K562 (cell line): ENCODE results near the gene MBP. TPM values are rescaled to one million over a fixed set of nuclear protein-coding genes. Genes with fewer than 3 reads are reported as not detected.

Experiments used
- ATAC-seq: fragments of 200-7000 bp; cut with Tn5 transposase; 3 replicates; pipeline ENCODE4 v1.9.1; 2020; ENCODE audit warnings: moderate library complexity
- BruUV-seq: library from RNA; stranded (reverse); fragments of 400-500 nt; replicated peaks from 2 replicates; lab custom pipeline; 2021; lab: Mats Ljungman, UMichigan
- CTCF ChIA-PET: fragments of 300-600 bp; formaldehyde crosslinking; extraction: SDS; loops from one replicate; lab custom pipeline; 2021; ENCODE audit warnings: low intra/inter-chr PET ratio; lab: Yijun Ruan, JAX
- POLR2A ChIA-PET: fragments of 300-600, 350-650 bp; sonication (Branson Sonifier 250); formaldehyde crosslinking; extraction: SDS; loops from one replicate; lab custom pipeline; 2021; ENCODE audit warnings: antibody characterized with exemption, inconsistent platforms; lab: Yijun Ruan, JAX
- DNase-seq, 4 experiments: peaks; one replicate each; pipeline versions ENCODE4 v3.0.0 to v3.0.0-alpha.2; 2011 to 2018; ENCODE audit warnings: low spot score in 3 of 4, mixed read lengths in 3 of 4; ENCODE audit errors: extremely low read depth in 1 of 4
- FAIRE-seq: peaks from 2 replicates; lab custom pipeline; 2011; peaks lifted over from hg19 to GRCh38; lab: Jason Lieb, UNC
- H2AFZ ChIP-seq: 2 replicates; pipeline ENCODE4 v1.6.0; 2011; ENCODE audit warnings: low read depth, low read length, control low read depth, inconsistent platforms
- H3K27ac ChIP-seq: fragments of 200-600 bp; 3 replicates; pipeline ENCODE4 v1.8.0; 2011; ENCODE audit warnings: low read depth, mild to moderate bottlenecking, control low read depth, inconsistent platforms, low read length, moderate library complexity, mixed read lengths; ENCODE audit errors: extremely low read depth
- H3K27me3 ChIP-seq, 2 experiments: fragments of 300-600 bp in 1 of 2; 2 replicates in 1 of 2; 3 replicates in 1 of 2; pipeline versions ENCODE4 v1.6.0 to v1.8.0; 2011; ENCODE audit warnings: inconsistent platforms in 2 of 2, low read length in 2 of 2, mild to moderate bottlenecking in 1 of 2, mixed read lengths in 1 of 2, moderate library complexity in 1 of 2; ENCODE audit not compliant: control insufficient read depth in 2 of 2, insufficient read depth in 2 of 2
- H3K36me3 ChIP-seq: fragments of 300-600 bp; 3 replicates; pipeline ENCODE4 v1.8.0; 2011; ENCODE audit warnings: mild to moderate bottlenecking, low read length, inconsistent platforms; ENCODE audit not compliant: control insufficient read depth, insufficient read depth
- H3K4me1 ChIP-seq, 2 experiments: fragments of 200-600 bp in 1 of 2; replicated peaks in 1 of 2; 2 replicates in 1 of 2; 3 replicates in 1 of 2; pipeline versions ENCODE4 v1.5.1 to v1.8.0; 2011; ENCODE audit warnings: inconsistent platforms in 2 of 2, low read length in 2 of 2, mild to moderate bottlenecking in 1 of 2, mixed read lengths in 1 of 2, moderate library complexity in 1 of 2; ENCODE audit not compliant: control insufficient read depth in 2 of 2, insufficient read depth in 2 of 2
- H3K4me2 ChIP-seq: 2 replicates; pipeline ENCODE4 v1.6.1; 2011; ENCODE audit warnings: low read length, control low read depth, inconsistent platforms, mixed read lengths; ENCODE audit not compliant: insufficient read depth
- H3K4me3 ChIP-seq: fragments of 200-600 bp; sonication (generic), shearing (Covaris generic); 2 replicates; pipeline ENCODE4 v1.5.1; 2016; ENCODE audit warnings: control low read depth, inconsistent platforms
- H3K79me2 ChIP-seq: fragments of 200-600 bp; 3 replicates; pipeline ENCODE4 v1.8.0; 2011; ENCODE audit warnings: low read length, inconsistent platforms; ENCODE audit not compliant: control insufficient read depth, insufficient read depth
- H3K9ac ChIP-seq, 2 experiments: 2 replicates each; pipeline versions ENCODE4 v1.6.0 to v1.6.1; 2011; ENCODE audit warnings: low read depth in 2 of 2, low read length in 2 of 2, control low read depth in 1 of 2, inconsistent platforms in 1 of 2, mild to moderate bottlenecking in 1 of 2, mixed read lengths in 1 of 2; ENCODE audit not compliant: insufficient read depth in 1 of 2
- H3K9me1 ChIP-seq: one replicate; pipeline ENCODE4 v1.6.0; 2011; ENCODE audit warnings: inconsistent platforms, mild to moderate bottlenecking, low read length, moderate library complexity; ENCODE audit not compliant: control insufficient read depth, insufficient read depth
- H3K9me3 ChIP-seq: replicated peaks from 2 replicates; pipeline ENCODE4 v1.5.1; 2011; ENCODE audit warnings: low read depth, low read length, inconsistent platforms; ENCODE audit not compliant: control insufficient read depth, insufficient read depth
- H4K20me1 ChIP-seq: replicated peaks from 2 replicates; pipeline ENCODE4 v1.6.1; 2011; ENCODE audit warnings: low read length, inconsistent platforms, mixed read lengths; ENCODE audit not compliant: control insufficient read depth, insufficient read depth
- CREBBP ChIP-seq: IDR thresholded peaks from one replicate; pipeline ENCODE4 v1.6.1; 2012; ENCODE audit warnings: low read depth, mild to moderate bottlenecking, control low read depth, inconsistent platforms, low read length
- ETV6 ChIP-seq, 3 experiments: fragments of 150-350 bp in 1 of 3; sonication (generic) in 1 of 3; formaldehyde crosslinking in 1 of 3; IDR thresholded peaks; 2 replicates each; pipeline versions ENCODE4 v1.6.1 to v1.8.0; 2014 to 2022; ENCODE audit warnings: borderline replicate concordance in 2 of 3, low read depth in 2 of 3, antibody characterized with exemption in 1 of 3, low read length in 1 of 3, mild to moderate bottlenecking in 1 of 3, missing genetic modification reagents in 1 of 3
- MAFF ChIP-seq: IDR thresholded peaks from 2 replicates; pipeline ENCODE4 v1.6.1; 2012; ENCODE audit warnings: low read length, improper control_type of control experiment
- PBX2 ChIP-seq, 2 experiments: IDR thresholded peaks in 1 of 2; conservative IDR thresholded peaks in 1 of 2; 2 replicates each; pipeline ENCODE4 v1.6.1; 2016; ENCODE audit warnings: low read depth in 2 of 2, mild to moderate bottlenecking in 1 of 2, missing compliant biosample characterization in 1 of 2, missing genetic modification characterization in 1 of 2, moderate library complexity in 1 of 2
- WGBS: fragments of 100-300 bp; shearing (Covaris generic); methylation state at CpG from one replicate; pipeline ENCODE4 v1.1.6; 2016; ENCODE audit warnings: low coverage, mixed read lengths; ENCODE audit not compliant: insufficient coverage; ENCODE audit errors: missing lambda C conversion rate; 5-methylcytosine and 5-hydroxymethylcytosine counted together
- in situ Hi-C: fragments of 300-500 bp; cut with MboI; formaldehyde crosslinking; loops from 4 replicates; pipeline ENCODE4 v1.15.0; 2018; ENCODE audit warnings: inconsistent platforms, mixed read lengths
- intact Hi-C: fragments of 100-400 bp; cut with micrococcal nuclease; formaldehyde crosslinking; loops from 2 replicates; pipeline ENCODE4 v1.14.2; 2022
- polyA plus RNA-seq, 8 experiments: library from polyadenylated mRNA; depleted of rRNA in 4 of 8; stranded (reverse) in 5 of 8; unstranded in 3 of 8; fragments of >200 nt; fragmentation: Nextera tagmentation in 2 of 8; fragmentation: Illumina TruSeq in 1 of 8; extraction: Ambion mirVana in 2 of 8; extraction: Trizol in 1 of 8; gene quantifications; 2 replicates each; pipeline versions ENCODE4 v1.2.1 to v1.2.3, GENCODE V29; 2011 to 2014; ENCODE audit warnings: inconsistent platforms in 1 of 8, missing spikeins in 1 of 8
- total RNA-seq, 7 experiments: library from RNA; depleted of rRNA in 6 of 7; stranded (reverse); fragments of >200 nt in 6 of 7; fragmentation: Illumina TruSeq in 2 of 7; extraction: Trizol in 2 of 7; gene quantifications; 2 replicates each; pipeline versions ENCODE4 v1.2.1 to v1.2.3, GENCODE V29; 2011 to 2021; ENCODE audit warnings: low replicate concordance in 1 of 7
- TF ChIP-seq, protein P1 (sequence below): fragments of 450-650 bp; IDR thresholded peaks from 2 replicates; pipeline ENCODE4 v1.6.1; 2016

Gene MBP
- total and polyA plus RNA-seq, 9 of the 15 experiments (the other 6 are each of a cell fraction or from before 2014, with no cell fraction given), result 0.09 TPM; not detected in 8

GRCh38 chr18:77087393-77088141 lies 45.0 kb downstream of the MBP start:
- Histone ChIP-seq H2AFZ (no peak overlapping the region), H3K9ac (no peak overlapping the region), H3K27me3 (peaks cover 0 to 21% of the 10 kb centered on the region in 2 experiments; a peak in 3 of 5 replicates), H3K4me3 (no peak overlapping the region), H3K9me1 (no peaks in the 10 kb centered on the region), H4K20me1 (no peaks in the 10 kb centered on the region), H3K36me3 (no peaks in the 10 kb centered on the region), H3K4me1 (no peaks in the 10 kb centered on the region), H3K9me3 (no peaks in the 10 kb centered on the region), H3K27ac (no peak overlapping the region), H3K79me2 (no peaks in the 10 kb centered on the region), H3K4me2 (no peak overlapping the region)
- ATAC-seq (no peak), FAIRE-seq (no peak), DNase-seq (no peak)
- WGBS, result 8% methylated on average over 19 of the region's 55 CpGs
- in situ Hi-C loops (no loop called here), intact Hi-C loops (no loop called here)
- ChIA-PET POLR2A (no interaction called here), CTCF (no interaction called here)
- TF ChIP-seq CREBBP (no peak), MAFF (no peak), ETV6 (IDR thresholded peaks at IDR 0.05; ENCODE audit: borderline replicate concordance in 1 of 2, low read depth in 2 of 2, low read length in 1 of 2) (no peak), ETV6 (CRISPR knock-in tag; IDR thresholded peaks at IDR 0.05; ENCODE audit: borderline replicate concordance) (no peak), PBX2 (CRISPR knock-in tag; IDR thresholded peaks at IDR 0.05; ENCODE audit: low read depth) (no peak), PBX2 (tag; conservative IDR thresholded peaks at IDR 0.05; ENCODE audit: low read depth) (no peak)
- TF ChIP-seq, protein P1, sequence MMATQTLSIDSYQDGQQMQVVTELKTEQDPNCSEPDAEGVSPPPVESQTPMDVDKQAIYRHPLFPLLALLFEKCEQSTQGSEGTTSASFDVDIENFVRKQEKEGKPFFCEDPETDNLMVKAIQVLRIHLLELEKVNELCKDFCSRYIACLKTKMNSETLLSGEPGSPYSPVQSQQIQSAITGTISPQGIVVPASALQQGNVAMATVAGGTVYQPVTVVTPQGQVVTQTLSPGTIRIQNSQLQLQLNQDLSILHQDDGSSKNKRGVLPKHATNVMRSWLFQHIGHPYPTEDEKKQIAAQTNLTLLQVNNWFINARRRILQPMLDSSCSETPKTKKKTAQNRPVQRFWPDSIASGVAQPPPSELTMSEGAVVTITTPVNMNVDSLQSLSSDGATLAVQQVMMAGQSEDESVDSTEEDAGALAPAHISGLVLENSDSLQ, result no peak
- BruUV-seq, result no TSS peak
